ENCODE data around the gene MAPK8IP1. TPM values are rescaled to one million over a fixed set of nuclear protein-coding genes. Genes with fewer than 3 reads are reported as not detected.
A peak's percentile ranks its signal among the peaks of the same experiment; 100 is the strongest.

The MAPK8IP1 gene
- total and polyA plus RNA-seq, 2 donors from 2014 or later, result 15.7 to 24.8 TPM

- no peak overlapping the region for H3K4me3 ChIP-seq (ENCODE audit: low read length in 3 of 3)
- intact Hi-C loops (cut with DNase I), result no loop called here
- no peaks in the 10 kb centered on the region for H3K9me3 ChIP-seq (ENCODE audit: control insufficient read depth in 2 of 3, insufficient read depth in 1 of 3, low read length in 3 of 3)
- TF ChIP-seq CTCF (IDR thresholded peaks at IDR 0.05; ENCODE audit: borderline replicate concordance, extremely low read depth, insufficient read depth), result peak; percentile 8
- FAIRE-seq, result no peak
- peaks cover 5 to 57% (median 51%) of the 10 kb centered on the region in 3 donors for H3K4me1 ChIP-seq (ENCODE audit: control insufficient read depth in 2 of 3, insufficient read depth in 2 of 3, low read depth in 1 of 3, low read length in 3 of 3)
- H3K9ac ChIP-seq (ENCODE audit: low read length in 3 of 3), result peak overlapping the region in 1 of 3 donors; percentile 52
- H3K27ac ChIP-seq (ENCODE audit: low read depth in 2 of 2, low read length in 2 of 2), result peak overlapping the region; percentile 5 to 66
- H3K36me3 ChIP-seq (ENCODE audit: control insufficient read depth in 2 of 3, insufficient read depth in 3 of 3, low read length in 3 of 3), result peaks cover 0 to 18% (median 6%) of the 10 kb centered on the region in 3 donors
- H3K27me3 ChIP-seq (ENCODE audit: control insufficient read depth, insufficient read depth, low read length), result no peaks in the 10 kb centered on the region
- no peak for DNase-seq
Observed at GRCh38 chr11:45852712-45853101, 32.7 kb upstream of the MAPK8IP1 start.

DNA sequence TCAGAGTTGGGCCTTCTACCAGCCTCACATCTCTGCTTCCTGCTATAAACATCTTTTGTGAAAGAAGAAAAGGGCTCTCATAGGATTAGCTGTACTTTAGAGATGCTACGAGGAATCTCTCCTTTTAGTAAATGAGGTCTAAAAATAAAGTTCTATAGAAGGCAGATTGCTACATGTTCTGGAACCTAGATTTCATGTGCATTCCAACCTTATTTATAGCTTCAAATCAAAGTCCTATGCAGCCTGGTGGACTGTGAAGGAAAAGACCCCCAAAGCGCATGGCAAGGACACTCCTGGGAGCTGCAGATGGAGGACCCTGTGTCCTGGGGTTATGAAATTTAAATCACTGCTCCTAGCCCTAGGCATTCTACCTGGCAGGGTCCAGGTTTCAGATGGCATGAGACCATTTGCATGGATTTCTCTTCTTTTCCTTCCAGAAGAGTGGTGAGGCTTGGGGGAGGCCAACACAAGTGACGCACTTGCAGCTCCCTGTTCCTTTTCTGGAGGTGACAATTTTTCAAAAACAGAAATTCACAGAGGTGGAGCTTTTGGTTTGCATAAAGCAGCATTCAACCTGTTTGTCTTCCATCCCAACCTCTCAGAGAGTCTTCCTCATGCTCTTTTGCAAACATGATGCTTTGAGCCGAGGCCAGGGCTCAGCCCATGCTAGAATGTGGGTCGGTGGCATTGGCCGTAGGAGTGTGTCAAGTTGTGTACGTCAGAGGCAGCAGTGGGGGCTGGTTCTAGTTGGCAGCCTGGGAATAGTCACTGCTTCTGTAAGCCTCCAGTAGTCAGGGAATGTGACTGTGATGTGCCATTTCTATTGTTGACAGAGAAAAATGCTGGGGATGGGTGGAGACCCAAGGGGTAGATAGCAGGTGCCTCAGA, 31.9 kb upstream of the MAPK8IP1 start:
- no peak for TF ChIP-seq CTCF (IDR thresholded peaks at IDR 0.05; ENCODE audit: borderline replicate concordance, extremely low read depth, insufficient read depth)
- DNase-seq, result no peak
- no peak for FAIRE-seq
- Histone ChIP-seq H3K9ac (ENCODE audit: low read length in 3 of 3) (no peak overlapping the region), H3K36me3 (ENCODE audit: control insufficient read depth in 2 of 3, insufficient read depth in 3 of 3, low read length in 3 of 3) (peaks cover 0 to 19% (median 6%) of the 10 kb centered on the region in 3 donors), H3K4me3 (ENCODE audit: low read length in 3 of 3) (no peak overlapping the region), H3K27ac (ENCODE audit: low read depth in 2 of 2, low read length in 2 of 2) (no peak overlapping the region), H3K9me3 (ENCODE audit: control insufficient read depth in 2 of 3, insufficient read depth in 1 of 3, low read length in 3 of 3) (no peaks in the 10 kb centered on the region), H3K4me1 (ENCODE audit: control insufficient read depth in 2 of 3, insufficient read depth in 2 of 3, low read depth in 1 of 3, low read length in 3 of 3) (peaks cover 7 to 65% (median 57%) of the 10 kb centered on the region in 3 donors), H3K27me3 (ENCODE audit: control insufficient read depth, insufficient read depth, low read length) (no peaks in the 10 kb centered on the region)
- intact Hi-C loops (cut with DNase I), result no loop called here

GRCh38 chr11:45855308-45855707, 30.1 kb upstream of the MAPK8IP1 start:
- DNase-seq (no peak), FAIRE-seq (no peak)
- Histone ChIP-seq H3K9me3 (ENCODE audit: control insufficient read depth in 2 of 3, insufficient read depth in 1 of 3, low read length in 3 of 3) (no peaks in the 10 kb centered on the region), H3K4me1 (ENCODE audit: control insufficient read depth in 2 of 3, insufficient read depth in 2 of 3, low read depth in 1 of 3, low read length in 3 of 3) (peaks cover 7 to 79% (median 67%) of the 10 kb centered on the region in 3 donors), H3K27me3 (ENCODE audit: control insufficient read depth, insufficient read depth, low read length) (no peaks in the 10 kb centered on the region), H3K9ac (ENCODE audit: low read length in 3 of 3) (peak overlapping the region in 1 of 3 donors; percentile 26), H3K36me3 (ENCODE audit: control insufficient read depth in 2 of 3, insufficient read depth in 3 of 3, low read length in 3 of 3) (peaks cover 0 to 33% (median 6%) of the 10 kb centered on the region in 3 donors), H3K27ac (ENCODE audit: low read depth in 2 of 2, low read length in 2 of 2) (peak overlapping the region; percentile 9 to 68), H3K4me3 (ENCODE audit: low read length in 3 of 3) (no peak overlapping the region)
- TF ChIP-seq CTCF (IDR thresholded peaks at IDR 0.05; ENCODE audit: borderline replicate concordance, extremely low read depth, insufficient read depth), result no peak
- intact Hi-C loops (cut with DNase I), result no loop called here

Data from kidney (tissue), 14 donors.